Neural progenitor cell (in vitro differentiated cells): ENCODE data around the gene AKR1A1. TPM values are rescaled to one million over a fixed set of nuclear protein-coding genes. Genes with fewer than 3 reads are reported as not detected.

Experiments used
- DNase-seq: peaks from one replicate; pipeline ENCODE4 v3.0.0-alpha.2; 2016; ENCODE audit warnings: low spot score
- H2AFZ ChIP-seq: fragments of 200-600 bp; sonication (generic); replicated peaks from 2 replicates; pipeline ENCODE4 v1.6.1; 2016; ENCODE audit warnings: antibody characterized with exemption
- H3F3A ChIP-seq: fragments of 200-600 bp; sonication (generic); 2 replicates; pipeline ENCODE4 v1.6.1; 2016; ENCODE audit warnings: antibody characterized with exemption, low read depth
- H3K27ac ChIP-seq: fragments of 200-600 bp; sonication (generic); 2 replicates; pipeline ENCODE4 v1.5.1; 2016; ENCODE audit warnings: mild to moderate bottlenecking
- H3K27me3 ChIP-seq: fragments of 200-600 bp; sonication (generic); 2 replicates; pipeline ENCODE4 v1.6.1; 2016; ENCODE audit warnings: mild to moderate bottlenecking, moderate library complexity
- H3K36me3 ChIP-seq: fragments of 200-600 bp; sonication (generic); 2 replicates; pipeline ENCODE4 v1.5.1; 2016
- H3K4me1 ChIP-seq: fragments of 200-600 bp; sonication (generic); 2 replicates; pipeline ENCODE4 v1.6.1; 2016; ENCODE audit warnings: mixed run types
- H3K4me2 ChIP-seq: fragments of 200-600 bp; sonication (generic); 2 replicates; pipeline ENCODE4 v1.6.1; 2016
- H3K4me3 ChIP-seq: fragments of 200-600 bp; sonication (generic); 2 replicates; pipeline ENCODE4 v1.5.1; 2016
- H3K79me2 ChIP-seq: fragments of 200-600 bp; sonication (generic); 2 replicates; pipeline ENCODE4 v1.6.1; 2016; ENCODE audit warnings: low read depth
- H3K9ac ChIP-seq: fragments of 200-600 bp; sonication (generic); 2 replicates; pipeline ENCODE4 v1.6.1; 2016
- H3K9me3 ChIP-seq: fragments of 200-600 bp; sonication (generic); 2 replicates; pipeline ENCODE4 v1.5.1; 2016; ENCODE audit warnings: low read depth
- H4K20me1 ChIP-seq: fragments of 200-600 bp; sonication (generic); 2 replicates; pipeline ENCODE4 v1.6.1; 2016; ENCODE audit warnings: low read depth
- H3K27ac Mint-ChIP-seq: 3 replicates; pipeline ENCODE4 v1.8.0; 2021; ENCODE audit warnings: mixed read lengths
- H3K27me3 Mint-ChIP-seq: 2 replicates; pipeline ENCODE4 v1.8.0; 2022; ENCODE audit warnings: low read depth, mild to moderate bottlenecking, inconsistent platforms, moderate library complexity, mixed read lengths; ENCODE audit not compliant: insufficient read depth
- H3K36me3 Mint-ChIP-seq: 3 replicates; pipeline ENCODE4 v1.8.0; 2021; ENCODE audit warnings: mixed read lengths
- H3K4me1 Mint-ChIP-seq: 3 replicates; pipeline ENCODE4 v1.8.0; 2021; ENCODE audit warnings: mixed read lengths
- H3K4me3 Mint-ChIP-seq: 3 replicates; pipeline ENCODE4 v1.8.0; 2021; ENCODE audit warnings: mild to moderate bottlenecking, moderate library complexity, mixed read lengths
- H3K9me3 Mint-ChIP-seq: 3 replicates; pipeline ENCODE4 v1.8.0; 2020; ENCODE audit warnings: mixed read lengths
- EZH2 ChIP-seq: fragments of 200-600 bp; sonication (generic); IDR thresholded peaks from 2 replicates; pipeline ENCODE4 v1.6.1; 2017; ENCODE audit warnings: antibody characterized with exemption, mild to moderate bottlenecking, moderate library complexity
- EZH2phosphoT487 ChIP-seq: fragments of 200-600 bp; sonication (generic); IDR thresholded peaks from 2 replicates; pipeline ENCODE4 v1.6.1; 2017; ENCODE audit warnings: antibody characterized with exemption
- total RNA-seq: library from RNA; depleted of rRNA; stranded (reverse); fragments of >200 nt; gene quantifications from 2 replicates; pipeline ENCODE4 v1.2.3, GENCODE V29; 2015; ENCODE audit warnings: low replicate concordance
- TF ChIP-seq, protein P1 (sequence below): fragments of 200-600 bp; sonication (generic); IDR thresholded peaks from 2 replicates; pipeline ENCODE4 v1.5.1; 2017; ENCODE audit warnings: antibody characterized with exemption, mild to moderate bottlenecking

AKR1A1 gene
- total RNA-seq, 1 donor from 2014 or later, result 129 TPM

- TF ChIP-seq, protein P1, sequence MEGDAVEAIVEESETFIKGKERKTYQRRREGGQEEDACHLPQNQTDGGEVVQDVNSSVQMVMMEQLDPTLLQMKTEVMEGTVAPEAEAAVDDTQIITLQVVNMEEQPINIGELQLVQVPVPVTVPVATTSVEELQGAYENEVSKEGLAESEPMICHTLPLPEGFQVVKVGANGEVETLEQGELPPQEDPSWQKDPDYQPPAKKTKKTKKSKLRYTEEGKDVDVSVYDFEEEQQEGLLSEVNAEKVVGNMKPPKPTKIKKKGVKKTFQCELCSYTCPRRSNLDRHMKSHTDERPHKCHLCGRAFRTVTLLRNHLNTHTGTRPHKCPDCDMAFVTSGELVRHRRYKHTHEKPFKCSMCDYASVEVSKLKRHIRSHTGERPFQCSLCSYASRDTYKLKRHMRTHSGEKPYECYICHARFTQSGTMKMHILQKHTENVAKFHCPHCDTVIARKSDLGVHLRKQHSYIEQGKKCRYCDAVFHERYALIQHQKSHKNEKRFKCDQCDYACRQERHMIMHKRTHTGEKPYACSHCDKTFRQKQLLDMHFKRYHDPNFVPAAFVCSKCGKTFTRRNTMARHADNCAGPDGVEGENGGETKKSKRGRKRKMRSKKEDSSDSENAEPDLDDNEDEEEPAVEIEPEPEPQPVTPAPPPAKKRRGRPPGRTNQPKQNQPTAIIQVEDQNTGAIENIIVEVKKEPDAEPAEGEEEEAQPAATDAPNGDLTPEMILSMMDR, result no peak
- no peak for TF ChIP-seq EZH2phosphoT487
- TF ChIP-seq EZH2, result no peak
- H3K9me3 ChIP-seq, result no peaks in the 10 kb centered on the region
- no peak overlapping the region for H3K4me3 ChIP-seq
- Mint-ChIP-seq H3K27me3 (peaks cover 5% of the 10 kb centered on the region), H3K4me1 (no peaks in the 10 kb centered on the region), H3K36me3 (peaks cover 60% of the 10 kb centered on the region), H3K27ac (no peak overlapping the region), H3K4me3 (no peak overlapping the region), H3K9me3 (no peaks in the 10 kb centered on the region)
- peaks cover 62% of the 10 kb centered on the region for H3K79me2 ChIP-seq
- no peak for DNase-seq
- no peak overlapping the region for H3K9ac ChIP-seq
- peaks cover 55% of the 10 kb centered on the region for H3K36me3 ChIP-seq
- no peak overlapping the region for H2AFZ ChIP-seq
- no peak overlapping the region for H3K4me2 ChIP-seq
- no peaks in the 10 kb centered on the region for H3K4me1 ChIP-seq
- H3F3A ChIP-seq, result peaks cover 91% of the 10 kb centered on the region
- H4K20me1 ChIP-seq, result peaks cover 80% of the 10 kb centered on the region
- no peak overlapping the region for H3K27ac ChIP-seq
- no peaks in the 10 kb centered on the region for H3K27me3 ChIP-seq
These were observed 62.4 kb downstream of the AKR1A1 start for GRCh38 chr1:45612941-45613579.

DNA sequence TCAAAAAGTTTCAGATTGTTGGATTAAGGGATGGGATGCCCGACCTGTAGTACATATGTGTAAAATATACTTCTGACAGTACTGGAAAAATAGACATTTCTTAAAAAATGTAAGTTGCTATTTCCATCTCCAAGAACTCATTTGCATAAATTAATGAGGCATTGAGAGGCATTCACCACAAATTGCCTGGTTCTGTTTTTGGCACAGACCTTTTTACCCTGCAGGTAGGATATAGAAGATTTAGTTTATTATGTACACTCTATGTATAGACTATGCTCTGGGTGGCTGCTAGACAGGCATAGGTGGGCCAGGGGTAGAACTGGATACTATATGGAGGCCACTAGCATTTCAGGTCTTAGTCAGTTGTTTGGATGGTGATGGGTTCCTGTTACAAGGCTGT, 65.3 kb downstream of the AKR1A1 start:
- DNase-seq, result no peak
- Mint-ChIP-seq H3K9me3 (no peaks in the 10 kb centered on the region), H3K27me3 (peaks cover 10% of the 10 kb centered on the region), H3K36me3 (peaks cover 48% of the 10 kb centered on the region), H3K27ac (no peak overlapping the region), H3K4me3 (no peak overlapping the region), H3K4me1 (no peaks in the 10 kb centered on the region)
- Histone ChIP-seq H3K9me3 (no peaks in the 10 kb centered on the region), H3K36me3 (peaks cover 49% of the 10 kb centered on the region), H3K9ac (no peak overlapping the region), H2AFZ (no peak overlapping the region), H3K79me2 (peaks cover 34% of the 10 kb centered on the region), H3K4me1 (no peaks in the 10 kb centered on the region), H3F3A (peaks cover 95% of the 10 kb centered on the region), H3K4me3 (no peak overlapping the region), H3K4me2 (no peak overlapping the region), H3K27ac (peak overlapping the region; percentile 36), H4K20me1 (peaks cover 70% of the 10 kb centered on the region), H3K27me3 (no peaks in the 10 kb centered on the region)
- TF ChIP-seq EZH2phosphoT487 (no peak), EZH2 (no peak)
- TF ChIP-seq, protein P1, result no peak

- Mint-ChIP-seq H3K27ac (no peak overlapping the region), H3K27me3 (peaks cover 10% of the 10 kb centered on the region), H3K9me3 (no peaks in the 10 kb centered on the region), H3K36me3 (peaks cover 42% of the 10 kb centered on the region), H3K4me1 (no peaks in the 10 kb centered on the region), H3K4me3 (no peak overlapping the region)
- no peaks in the 10 kb centered on the region for H3K4me1 ChIP-seq
- H2AFZ ChIP-seq, result no peak overlapping the region
- H3F3A ChIP-seq, result peaks cover 98% of the 10 kb centered on the region
- no peak overlapping the region for H3K4me2 ChIP-seq
- H3K9me3 ChIP-seq, result no peaks in the 10 kb centered on the region
- H4K20me1 ChIP-seq, result peaks cover 61% of the 10 kb centered on the region
- peaks cover 17% of the 10 kb centered on the region for H3K79me2 ChIP-seq
- H3K36me3 ChIP-seq, result peaks cover 43% of the 10 kb centered on the region
- no peak overlapping the region for H3K4me3 ChIP-seq
- no peaks in the 10 kb centered on the region for H3K27me3 ChIP-seq
- no peak for TF ChIP-seq EZH2
- no peak for TF ChIP-seq EZH2phosphoT487
- TF ChIP-seq, protein P1, result no peak
- no peak for DNase-seq
- H3K27ac ChIP-seq, result no peak overlapping the region
- H3K9ac ChIP-seq, result no peak overlapping the region
These were observed 67.0 kb downstream of the AKR1A1 start for GRCh38 chr1:45617618-45618017.
